ENCODE results near the gene BTNL3.
"Not testable (repeated sequence)": the region's sequence is repeated elsewhere in the genome, so short reads cannot be mapped to it uniquely, and the experiment has no call there.

The BTNL3 gene, protein sequence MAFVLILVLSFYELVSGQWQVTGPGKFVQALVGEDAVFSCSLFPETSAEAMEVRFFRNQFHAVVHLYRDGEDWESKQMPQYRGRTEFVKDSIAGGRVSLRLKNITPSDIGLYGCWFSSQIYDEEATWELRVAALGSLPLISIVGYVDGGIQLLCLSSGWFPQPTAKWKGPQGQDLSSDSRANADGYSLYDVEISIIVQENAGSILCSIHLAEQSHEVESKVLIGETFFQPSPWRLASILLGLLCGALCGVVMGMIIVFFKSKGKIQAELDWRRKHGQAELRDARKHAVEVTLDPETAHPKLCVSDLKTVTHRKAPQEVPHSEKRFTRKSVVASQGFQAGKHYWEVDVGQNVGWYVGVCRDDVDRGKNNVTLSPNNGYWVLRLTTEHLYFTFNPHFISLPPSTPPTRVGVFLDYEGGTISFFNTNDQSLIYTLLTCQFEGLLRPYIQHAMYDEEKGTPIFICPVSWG

DNA sequence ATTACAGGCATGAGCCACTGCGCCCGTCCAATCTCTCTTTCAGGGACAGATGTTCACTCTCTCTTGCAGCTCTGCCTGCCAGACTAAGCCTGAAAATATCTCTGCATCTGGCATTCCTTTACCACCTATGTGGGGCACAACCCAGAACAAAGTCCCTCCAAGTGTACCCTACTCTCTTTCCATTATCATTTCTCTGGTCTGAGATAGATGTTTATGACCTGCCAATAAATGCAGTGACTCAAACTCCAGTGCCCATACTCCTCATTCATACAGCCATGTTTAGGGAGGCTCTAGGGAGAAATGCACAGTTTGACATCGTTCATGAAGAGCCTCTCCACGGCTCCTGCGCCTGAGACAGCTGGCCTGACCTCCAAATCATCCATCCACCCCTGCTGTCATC lies at the start of gene BTNL3:
Gene BTNL3 (plus strand): TSS at position 255 of the 400 bp plus-strand sequence. CDS start 183 bp downstream, outside the sequence.
- no peak for DNase-seq (ENCODE audit: low read depth, low spot score)

DNA sequence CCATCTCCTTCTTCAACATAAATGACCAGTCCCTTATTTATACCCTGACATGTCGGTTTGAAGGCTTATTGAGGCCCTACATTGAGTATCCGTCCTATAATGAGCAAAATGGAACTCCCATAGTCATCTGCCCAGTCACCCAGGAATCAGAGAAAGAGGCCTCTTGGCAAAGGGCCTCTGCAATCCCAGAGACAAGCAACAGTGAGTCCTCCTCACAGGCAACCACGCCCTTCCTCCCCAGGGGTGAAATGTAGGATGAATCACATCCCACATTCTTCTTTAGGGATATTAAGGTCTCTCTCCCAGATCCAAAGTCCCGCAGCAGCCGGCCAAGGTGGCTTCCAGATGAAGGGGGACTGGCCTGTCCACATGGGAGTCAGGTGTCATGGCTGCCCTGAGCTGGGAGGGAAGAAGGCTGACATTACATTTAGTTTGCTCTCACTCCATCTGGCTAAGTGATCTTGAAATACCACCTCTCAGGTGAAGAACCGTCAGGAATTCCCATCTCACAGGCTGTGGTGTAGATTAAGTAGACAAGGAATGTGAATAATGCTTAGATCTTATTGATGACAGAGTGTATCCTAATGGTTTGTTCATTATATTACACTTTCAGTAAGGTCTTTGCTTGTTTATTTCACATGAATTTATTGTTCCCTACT lies 38.2 kb upstream of the BTNL3 start:
- DNase-seq (ENCODE audit: low read depth, low spot score) = no peak

DNA sequence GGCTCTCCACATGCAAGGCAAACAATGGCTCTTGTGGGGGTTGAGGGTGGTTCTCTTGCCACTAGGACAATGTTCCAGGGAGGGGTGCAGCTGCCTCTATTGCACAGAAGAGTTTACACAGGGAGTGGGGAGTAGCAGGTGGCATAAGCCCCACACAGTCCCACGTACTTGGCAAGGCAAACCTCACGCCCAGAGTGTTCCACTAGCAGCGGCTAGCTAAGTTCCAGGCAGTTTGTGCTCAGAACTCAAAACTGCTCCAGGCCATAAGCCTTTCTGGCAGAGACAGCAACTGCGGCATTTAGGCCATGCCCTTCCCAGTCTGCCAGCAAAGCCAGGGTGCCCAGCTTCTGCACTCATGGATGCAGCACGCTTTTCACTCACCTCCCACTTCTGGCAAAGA lies 29.0 kb upstream of the BTNL3 start:
- no peak for DNase-seq (ENCODE audit: low read depth, low spot score)

DNA sequence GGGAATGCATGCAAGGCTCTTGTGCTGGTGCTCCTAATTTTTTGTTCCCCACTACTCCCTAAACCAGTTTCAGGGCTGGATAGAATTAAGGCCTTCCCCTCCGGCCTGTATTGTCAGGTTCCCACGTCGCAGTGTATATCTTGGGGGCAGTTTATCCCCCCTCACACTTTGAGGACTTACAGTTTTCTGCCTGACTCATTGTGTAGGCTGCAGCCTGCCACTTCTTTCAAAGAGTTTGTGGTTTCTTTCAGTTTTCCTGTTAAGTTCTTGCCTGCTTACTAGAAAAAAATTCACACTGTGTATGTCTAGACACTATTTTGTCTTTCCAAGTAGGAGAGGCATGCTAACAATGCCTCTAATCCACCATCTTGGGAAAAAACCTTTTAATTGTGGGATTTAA lies 28.4 kb upstream of the BTNL3 start:
- no peak for DNase-seq (ENCODE audit: low read depth, low spot score)

- no peak for DNase-seq (ENCODE audit: low read depth, low spot score)
These were observed 19.2 kb upstream of the BTNL3 start for GRCh38 chr5:180969406-180969805.

DNA sequence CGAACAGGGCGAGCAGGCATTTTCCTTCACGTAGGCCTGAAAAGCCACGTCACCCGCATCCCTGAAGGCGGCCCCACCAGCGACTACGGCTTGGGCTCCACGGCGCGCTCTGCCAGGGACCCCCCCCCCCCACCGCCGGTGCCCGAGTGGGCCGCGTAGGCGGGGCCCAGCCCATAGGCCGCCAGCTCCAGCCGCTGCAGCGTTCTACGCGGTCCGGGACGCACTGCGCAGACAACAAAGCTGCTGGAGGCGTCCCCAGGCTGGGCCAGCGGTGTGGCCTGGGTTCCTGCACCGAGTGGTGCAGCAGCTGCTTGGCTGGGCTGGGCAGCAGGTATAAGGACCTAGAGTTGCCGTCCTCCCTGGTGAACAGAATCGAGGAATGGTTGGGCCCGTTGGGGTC lies 18.3 kb upstream of the BTNL3 start:
- DNase-seq (ENCODE audit: low read depth, low spot score) = no peak

DNA sequence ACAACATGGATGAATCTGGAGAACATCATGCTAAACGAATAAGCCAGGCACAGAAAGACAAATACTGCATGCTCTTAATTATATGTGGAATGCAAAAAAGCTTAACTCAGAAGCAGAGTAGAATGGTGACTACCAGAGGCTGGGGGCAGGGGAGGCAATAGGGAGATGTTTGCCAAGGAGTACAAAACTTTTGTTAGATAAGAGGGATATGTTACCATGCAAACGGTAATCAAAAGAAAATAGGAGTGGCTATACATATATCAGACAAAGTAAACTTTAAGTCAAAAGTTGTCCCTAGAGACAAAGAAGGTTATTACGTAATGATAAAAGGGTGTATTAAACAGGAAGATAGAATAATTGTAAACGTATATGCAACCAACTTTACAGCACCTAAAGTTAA lies 17.8 kb upstream of the BTNL3 start:
- no peak for DNase-seq (ENCODE audit: low read depth, low spot score)

DNA sequence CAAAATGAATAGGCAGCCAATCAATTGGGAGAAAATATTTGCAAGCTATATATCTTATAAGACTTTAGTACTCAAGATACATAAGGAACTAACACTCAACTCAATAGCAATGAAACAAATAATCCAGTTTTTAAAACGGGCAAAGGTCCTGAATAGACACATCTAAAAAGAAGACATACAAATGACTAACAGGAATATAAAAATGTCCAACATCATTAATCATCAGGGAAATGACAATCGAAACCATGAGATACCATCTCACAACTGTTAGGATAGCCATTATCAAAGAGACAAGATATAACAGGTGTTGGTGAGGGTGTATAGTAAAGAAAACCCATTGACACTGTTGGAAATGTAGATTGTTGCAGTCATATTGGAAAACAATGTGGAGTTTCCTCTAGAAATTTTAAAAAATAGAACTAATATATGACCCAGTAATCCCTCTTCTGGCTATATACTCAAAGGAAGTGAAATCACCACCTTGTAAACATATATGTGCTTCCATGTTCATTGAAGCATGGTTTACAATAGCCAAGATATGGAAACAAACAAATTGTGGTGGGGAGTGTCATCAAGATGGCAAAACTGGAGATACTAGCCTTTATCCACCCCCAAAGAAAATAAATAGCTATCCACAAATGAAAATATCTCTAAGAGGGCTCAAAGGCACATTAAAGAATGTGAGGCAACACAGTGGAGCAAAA lies 13.9 kb upstream of the BTNL3 start:
- no peak for DNase-seq (ENCODE audit: low read depth, low spot score)

DNA sequence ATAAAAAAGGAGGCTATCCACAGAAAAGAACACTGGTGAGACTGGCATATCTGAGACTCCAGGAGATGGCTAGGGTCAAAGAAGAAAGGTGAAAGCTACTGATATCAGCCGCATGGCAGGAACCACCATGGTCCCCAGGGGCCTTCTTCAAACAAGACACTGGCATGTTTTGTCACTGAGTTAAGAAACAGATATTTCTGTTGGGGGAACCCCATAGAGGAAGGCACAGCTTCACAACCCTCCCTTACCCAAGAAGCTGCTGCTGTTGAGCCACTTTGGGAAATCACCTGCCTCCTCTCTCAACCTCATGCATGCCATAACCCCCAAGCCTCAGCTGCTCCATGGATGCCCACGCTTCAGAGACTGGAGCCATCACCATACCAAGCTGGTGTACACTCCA lies 13.3 kb upstream of the BTNL3 start:
- DNase-seq (ENCODE audit: low read depth, low spot score) = no peak

DNA sequence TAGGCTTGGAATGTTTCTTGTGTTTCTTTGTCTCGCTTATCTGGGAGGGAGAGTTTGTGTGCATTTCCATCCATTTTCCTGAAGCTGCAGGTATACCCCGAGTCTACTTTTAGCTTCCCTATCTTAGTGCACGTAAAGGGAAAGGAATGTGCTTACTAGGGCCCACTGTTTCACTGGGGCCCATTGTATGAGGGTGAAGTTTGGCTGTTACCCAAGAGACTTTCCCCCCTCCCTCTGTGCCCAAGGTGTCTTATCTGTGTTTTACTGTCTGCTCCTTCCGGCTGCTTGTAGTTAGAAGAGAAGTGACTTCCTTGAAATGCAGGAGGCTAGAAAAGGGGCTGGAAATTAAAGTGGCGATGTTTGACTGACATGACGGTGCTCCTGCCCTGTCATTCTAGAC lies 12.1 kb upstream of the BTNL3 start:
- no peak for DNase-seq (ENCODE audit: low read depth, low spot score)

DNA sequence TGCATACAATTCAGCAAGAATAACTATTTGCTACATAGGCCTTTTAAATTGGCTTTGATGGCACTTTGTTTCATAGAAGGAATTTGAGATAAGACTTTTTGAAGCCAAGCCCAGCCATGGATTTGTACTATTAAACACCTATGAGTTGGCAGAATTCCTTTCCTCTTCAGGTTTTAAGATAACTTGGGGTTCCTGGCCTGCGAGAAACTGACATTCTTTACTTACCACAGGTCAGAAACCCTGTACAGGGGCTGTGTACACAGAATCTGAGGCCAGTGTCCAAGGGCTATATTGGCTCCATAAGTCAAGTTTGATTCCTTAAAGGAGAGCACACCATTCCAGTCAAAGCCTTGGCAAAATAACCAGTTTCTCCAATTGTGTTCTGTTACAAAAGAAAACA lies 10.8 kb upstream of the BTNL3 start:
- no peak for DNase-seq (ENCODE audit: low read depth, low spot score)

DNA sequence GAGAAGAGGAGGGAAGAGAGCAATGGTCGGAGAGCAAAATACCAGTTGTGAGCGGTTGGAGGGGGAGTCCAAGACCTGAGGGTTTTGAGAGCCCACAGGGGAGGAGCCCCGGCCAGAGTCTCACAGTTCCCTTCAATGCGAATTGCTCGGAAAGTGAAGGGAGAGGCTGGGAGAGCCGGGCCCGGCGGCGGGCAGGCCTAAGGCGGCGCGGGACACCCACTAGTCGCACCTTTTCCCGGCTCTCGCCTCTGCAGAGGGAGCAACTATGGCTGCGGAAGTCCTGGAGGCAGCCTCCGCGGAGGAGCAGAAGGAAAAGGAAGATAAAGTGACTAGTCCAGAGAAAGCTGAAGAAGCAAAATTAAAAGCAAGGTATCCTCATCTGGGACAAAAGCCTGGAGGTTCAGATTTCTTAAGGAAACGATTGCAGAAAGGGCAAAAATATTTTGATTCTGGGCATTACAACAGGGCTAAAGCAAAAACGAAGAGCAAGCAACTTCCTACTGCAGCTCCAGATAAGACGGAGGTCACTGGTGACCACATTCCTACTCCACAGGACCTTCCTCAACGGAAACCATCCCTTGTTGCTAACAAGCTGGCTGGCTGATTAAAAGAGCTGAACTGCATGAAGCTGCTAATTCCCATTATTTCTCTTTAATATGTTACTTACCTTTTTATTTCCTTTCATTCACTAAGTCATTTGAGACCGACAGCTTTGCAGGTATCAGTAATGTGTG lies 6.5 kb upstream of the BTNL3 start:
- DNase-seq (ENCODE audit: low read depth, low spot score) = no peak

DNA sequence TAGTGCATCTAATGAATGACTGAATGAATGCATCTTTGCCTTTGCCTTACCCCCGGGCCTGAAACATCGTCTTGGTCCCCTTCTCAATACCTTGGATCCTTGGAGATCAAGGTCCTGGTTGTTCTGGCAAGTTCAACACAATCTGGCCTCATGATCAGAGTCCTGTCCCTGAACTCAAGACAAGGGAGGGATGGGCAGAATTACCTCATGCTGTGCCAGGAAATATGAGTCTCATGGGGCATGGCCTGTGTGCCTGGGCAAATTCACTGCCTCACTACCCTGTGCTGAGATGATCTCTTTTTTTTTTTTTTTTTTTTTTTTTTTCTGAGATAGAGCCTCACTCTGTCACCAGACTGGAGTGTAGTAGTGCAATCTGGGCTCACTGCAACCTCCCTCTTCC lies 630 bp upstream of the BTNL3 start:
- no peak for DNase-seq (ENCODE audit: low read depth, low spot score)

DNA sequence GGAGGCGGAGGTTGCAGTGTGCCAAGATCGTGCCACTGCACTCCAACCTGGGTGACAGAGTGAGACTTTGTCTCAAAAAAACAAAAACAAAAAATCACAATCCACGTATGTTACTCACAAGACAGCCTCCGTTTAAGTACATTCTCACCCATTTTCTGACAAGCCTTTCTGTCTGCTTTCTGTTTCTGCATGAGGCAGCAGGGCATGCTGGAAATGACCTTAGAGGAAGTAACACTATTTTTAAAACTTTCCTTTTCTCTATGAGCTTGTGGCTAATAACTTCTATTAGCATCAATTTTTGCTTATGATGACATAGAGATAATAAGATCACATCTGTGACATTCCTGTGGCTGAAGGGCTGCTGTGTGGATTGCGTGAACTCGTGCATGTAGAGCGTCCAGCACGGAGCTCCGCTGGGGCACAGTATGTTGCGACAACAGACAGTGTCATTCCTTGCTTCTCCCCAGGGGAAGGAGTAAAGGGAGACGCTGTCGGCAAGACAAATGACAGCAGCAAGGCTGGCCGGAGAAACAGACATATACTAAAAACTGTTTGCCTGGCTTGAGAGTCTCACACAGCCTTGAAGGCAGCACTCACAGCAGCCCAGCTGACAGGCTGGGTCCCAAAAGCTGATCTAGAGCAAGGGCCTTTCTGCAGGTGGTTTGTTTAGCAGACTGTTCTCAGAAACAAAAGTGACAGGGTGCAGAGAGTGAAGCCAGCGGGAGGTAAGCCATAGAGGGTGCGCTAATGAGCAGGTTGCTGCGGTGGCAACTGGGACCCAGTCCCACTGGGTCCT lies 1.6 kb downstream of the BTNL3 start:
- DNase-seq (ENCODE audit: low read depth, low spot score) = no peak

- DNase-seq (ENCODE audit: low read depth, low spot score) = no peak
These were observed 2.2 kb downstream of the BTNL3 start for GRCh38 chr5:180990882-180991242.

- no peak for DNase-seq (ENCODE audit: low read depth, low spot score)
These were observed 13.3 kb downstream of the BTNL3 start for GRCh38 chr5:181001947-181002346.

GRCh38 chr5:181005791-181006190 lies 17.1 kb downstream of the BTNL3 start:
- DNase-seq (ENCODE audit: low read depth, low spot score) = no peak

DNA sequence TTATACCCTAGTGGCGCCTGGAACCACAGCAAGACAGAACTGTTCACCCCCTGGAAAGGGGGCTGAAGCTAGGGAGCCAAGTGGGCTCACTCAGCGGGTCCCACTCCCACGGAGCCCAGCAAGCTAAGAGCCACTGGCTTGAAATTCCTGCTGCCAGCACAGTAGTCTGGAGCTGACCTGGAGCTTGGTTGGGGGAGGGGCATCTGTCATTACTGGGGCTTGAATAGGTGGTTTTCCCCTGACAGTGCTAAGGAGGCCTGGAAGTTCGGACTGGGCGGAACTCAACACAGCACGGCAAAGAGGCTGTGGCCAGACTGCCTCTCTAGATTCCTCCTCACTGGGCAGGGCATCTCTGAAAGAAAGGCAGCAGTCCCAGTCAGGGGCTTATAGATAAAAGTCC lies 19.5 kb downstream of the BTNL3 start:
- no peak for DNase-seq (ENCODE audit: low read depth, low spot score)

DNA sequence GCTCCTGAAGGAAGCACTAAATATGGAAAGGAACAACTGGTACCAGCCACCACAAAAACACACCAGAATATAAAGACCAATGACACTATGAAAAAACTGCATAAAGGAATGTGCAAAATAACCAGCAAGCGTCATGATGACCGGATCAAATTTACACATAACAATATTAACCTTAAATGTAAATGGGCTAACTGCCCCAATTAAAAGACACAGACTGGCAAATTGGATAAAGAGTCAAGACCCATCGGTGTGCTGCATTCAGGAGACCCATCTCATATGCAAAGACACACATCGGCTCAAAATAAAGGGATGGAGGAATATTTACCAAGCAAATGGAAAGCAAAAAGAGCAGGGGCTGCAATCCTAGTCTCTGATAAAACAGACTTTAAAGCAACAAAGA lies 21.4 kb downstream of the BTNL3 start:
- DNase-seq (ENCODE audit: low read depth, low spot score) = not testable (repeated sequence)

- DNase-seq (ENCODE audit: low read depth, low spot score) = not testable (repeated sequence)
These were observed 26.0 kb downstream of the BTNL3 start for GRCh38 chr5:181014654-181015053.

DNA sequence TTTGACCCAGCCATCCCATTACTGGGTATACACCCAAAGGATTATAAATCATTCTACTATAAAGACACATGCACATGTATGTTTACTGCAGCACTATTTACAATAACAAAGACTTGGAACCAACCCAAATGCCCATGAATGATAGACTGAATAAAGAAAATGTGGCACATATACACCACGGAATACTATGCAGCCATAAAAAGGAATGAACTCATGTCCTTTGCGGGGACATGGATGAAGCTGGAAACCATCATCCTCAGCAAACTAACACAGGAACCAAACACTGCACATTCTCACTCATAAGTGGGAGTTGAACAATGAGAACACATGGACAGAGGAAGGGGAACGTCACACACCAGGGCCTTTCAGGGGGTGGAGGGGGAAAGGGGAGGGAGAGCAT lies 28.8 kb downstream of the BTNL3 start:
- not testable (repeated sequence) for DNase-seq (ENCODE audit: low read depth, low spot score)
